Activated CD8-positive, alpha-beta memory T cell treated with anti-CD3 and anti-CD28 coated beads, Interleukin-2, amount 50 U/mL, for 48 hours (primary cell): ENCODE data around the gene CHRNE.
"Not testable (repeated sequence)": the region's sequence is repeated elsewhere in the genome, so short reads cannot be mapped to it uniquely, and the experiment has no call there.

Experiments used
- DNase-seq: peaks from one replicate; pipeline ENCODE4 v3.0.0-alpha.2; 2020

CHRNE gene

DNA sequence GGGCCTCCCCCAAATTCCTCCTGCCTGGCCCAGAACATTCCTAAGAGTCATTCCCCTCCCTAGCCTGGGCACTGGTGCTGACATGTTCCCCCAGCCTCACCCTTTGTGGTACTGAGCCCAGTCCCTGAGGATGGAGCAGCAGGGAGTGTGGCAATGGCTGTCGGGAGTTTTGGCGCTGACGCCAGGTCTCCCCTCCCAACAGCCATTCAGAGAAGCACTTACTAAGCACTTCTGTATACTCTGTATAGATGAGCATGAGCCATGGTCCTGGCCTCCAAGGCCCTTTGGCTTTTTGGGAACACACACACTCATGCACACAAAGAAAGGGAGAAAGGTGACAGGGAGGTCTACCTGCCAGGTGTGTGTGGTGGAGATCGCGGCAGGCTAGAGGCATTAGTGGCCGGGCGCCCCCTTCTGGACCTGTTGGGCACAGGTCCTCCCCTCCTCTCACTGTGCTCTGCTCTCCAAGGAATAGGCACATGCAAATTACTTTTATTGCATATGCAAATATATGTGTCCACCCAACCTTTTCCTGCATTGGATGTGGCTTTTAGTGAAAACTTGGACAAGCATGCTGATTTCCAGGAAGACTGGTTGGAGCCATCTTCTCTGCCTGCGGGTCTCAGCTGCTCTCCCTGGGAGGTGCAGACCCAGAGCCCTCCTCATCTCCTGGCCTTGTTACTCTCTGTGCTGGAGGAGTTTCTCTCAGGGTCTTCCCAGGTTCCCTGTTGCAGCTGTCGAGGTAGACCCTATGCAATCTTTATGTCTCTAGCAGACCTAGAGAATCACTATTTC, 20.9 kb downstream of the CHRNE start:
- peak; percentile 83 for DNase-seq

DNA sequence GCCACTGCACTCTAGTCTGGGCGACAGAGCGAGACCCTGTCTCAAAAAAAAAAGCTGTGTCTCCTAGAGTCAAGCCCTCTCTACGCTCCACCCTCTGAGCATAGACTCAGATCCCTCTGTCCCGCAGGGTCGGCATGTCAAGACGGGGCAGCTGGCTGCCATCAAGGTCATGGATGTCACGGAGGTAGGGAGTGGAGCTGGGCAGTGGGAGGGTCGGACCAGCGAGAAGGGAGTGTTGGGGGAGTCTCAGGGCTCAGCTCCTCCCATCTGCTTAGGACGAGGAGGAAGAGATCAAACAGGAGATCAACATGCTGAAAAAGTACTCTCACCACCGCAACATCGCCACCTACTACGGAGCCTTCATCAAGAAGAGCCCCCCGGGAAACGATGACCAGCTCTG, 22.0 kb downstream of the CHRNE start:
- no peak for DNase-seq

DNA sequence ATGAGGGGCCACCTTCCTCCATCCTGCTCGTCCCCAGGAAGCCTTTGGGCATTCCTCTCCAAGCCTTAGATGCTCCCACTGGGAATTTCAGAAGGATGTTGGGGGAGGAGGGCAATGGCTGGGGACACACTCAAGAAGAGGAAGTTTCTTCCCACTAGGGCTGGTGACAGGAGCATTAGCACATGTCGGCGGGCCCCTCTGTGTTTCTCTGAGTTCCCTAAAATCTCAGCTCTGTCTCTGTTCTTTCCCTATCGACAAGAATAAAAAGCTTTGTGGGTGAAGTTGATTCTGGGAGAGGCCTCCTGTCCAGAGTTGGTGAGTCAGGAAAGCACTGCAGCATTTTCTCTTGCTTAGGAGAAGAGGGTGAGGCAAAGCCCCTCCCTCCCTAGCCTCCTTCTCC, 23.3 kb downstream of the CHRNE start:
- DNase-seq = no peak

DNA sequence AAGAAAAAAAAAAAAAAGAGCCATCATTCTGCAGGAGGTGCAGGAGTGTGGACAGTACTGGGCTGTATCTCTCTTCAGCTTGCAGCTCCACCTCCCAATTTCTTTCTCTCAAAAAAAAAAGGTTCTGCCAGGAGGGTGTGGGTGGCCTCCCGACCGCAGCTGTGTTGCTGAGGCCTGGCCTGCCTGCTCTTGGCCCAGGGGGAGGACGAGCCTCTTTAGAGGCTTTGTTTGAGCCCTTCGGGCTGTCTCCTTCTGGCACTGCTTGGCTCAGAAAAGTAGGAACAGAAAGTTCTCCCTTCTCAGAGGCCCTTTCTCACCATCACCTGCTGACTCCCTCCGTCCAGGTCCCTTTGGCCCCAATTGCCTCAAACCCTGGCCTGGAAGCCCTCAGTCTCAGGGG, 25.8 kb downstream of the CHRNE start:
- no peak for DNase-seq

- DNase-seq = no peak
Observed at GRCh38 chr17:4872786-4873185, 30.1 kb downstream of the CHRNE start.

DNA sequence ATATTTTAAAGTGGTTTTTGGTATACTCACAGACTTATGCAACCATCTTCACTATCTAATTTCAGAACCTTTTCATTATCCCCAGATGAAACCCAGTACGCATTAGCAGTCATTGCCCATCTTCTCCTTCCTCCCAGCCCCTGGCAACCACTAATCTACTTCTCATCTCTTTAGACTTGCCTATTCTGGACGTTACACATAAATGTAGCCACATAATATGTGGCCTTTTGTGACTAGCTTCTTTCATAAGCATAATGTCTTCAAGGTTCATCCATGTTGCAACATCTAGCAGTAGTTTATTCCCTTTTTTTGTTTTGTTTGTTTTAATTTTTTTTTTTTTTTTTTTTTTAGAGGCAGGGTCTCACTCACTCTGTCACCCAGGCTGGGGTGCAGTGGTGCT, 32.0 kb downstream of the CHRNE start:
- DNase-seq = no peak

- not testable (repeated sequence) for DNase-seq
Observed at GRCh38 chr17:4869058-4869998, 33.6 kb downstream of the CHRNE start.

- not testable (repeated sequence) for DNase-seq
Observed at GRCh38 chr17:4867535-4867934, 35.4 kb downstream of the CHRNE start.

DNA sequence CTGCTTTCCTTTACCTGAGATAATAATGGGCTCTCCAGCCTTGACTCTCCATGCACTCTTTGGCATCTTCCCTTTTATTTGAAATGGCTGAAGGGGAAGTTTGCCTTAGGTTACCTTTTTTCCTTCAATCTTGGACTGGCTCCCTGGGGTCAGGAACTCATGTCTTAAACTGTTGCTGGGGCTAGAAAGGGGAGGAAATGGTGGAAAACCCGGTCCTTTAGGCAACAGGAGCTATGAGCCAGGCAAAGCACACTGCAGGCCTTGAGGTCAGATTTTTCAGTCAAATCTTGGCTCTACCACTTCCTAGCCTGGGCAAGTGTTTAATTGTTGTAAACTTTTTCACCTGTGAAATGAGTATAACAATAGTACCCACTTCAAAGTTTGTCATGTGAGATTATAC, 39.6 kb downstream of the CHRNE start:
- no peak for DNase-seq

DNA sequence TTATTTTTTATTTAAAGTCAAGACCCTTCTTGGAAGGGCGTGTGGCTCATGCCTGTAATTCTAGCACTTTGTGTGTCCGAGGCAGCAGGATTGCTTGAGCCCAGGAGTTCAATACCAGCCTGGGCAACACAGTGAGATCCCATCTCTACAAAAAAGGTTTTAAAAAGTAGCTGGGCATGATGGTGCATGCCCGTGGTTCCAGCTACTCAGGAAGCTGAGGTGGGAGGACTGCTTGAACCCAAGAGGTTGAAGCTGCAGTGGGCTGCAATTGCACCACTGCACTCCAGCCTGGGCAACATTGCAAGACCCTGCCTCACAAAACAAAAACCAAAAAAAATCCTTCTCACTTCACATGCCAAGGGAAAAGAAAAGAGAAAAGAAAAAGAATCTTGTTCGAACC, 40.2 kb downstream of the CHRNE start:
- DNase-seq = no peak

GRCh38 chr17:4861052-4861451, 41.8 kb downstream of the CHRNE start:
- no peak for DNase-seq

GRCh38 chr17:4860651-4861050, 42.2 kb downstream of the CHRNE start:
- DNase-seq = no peak

DNA sequence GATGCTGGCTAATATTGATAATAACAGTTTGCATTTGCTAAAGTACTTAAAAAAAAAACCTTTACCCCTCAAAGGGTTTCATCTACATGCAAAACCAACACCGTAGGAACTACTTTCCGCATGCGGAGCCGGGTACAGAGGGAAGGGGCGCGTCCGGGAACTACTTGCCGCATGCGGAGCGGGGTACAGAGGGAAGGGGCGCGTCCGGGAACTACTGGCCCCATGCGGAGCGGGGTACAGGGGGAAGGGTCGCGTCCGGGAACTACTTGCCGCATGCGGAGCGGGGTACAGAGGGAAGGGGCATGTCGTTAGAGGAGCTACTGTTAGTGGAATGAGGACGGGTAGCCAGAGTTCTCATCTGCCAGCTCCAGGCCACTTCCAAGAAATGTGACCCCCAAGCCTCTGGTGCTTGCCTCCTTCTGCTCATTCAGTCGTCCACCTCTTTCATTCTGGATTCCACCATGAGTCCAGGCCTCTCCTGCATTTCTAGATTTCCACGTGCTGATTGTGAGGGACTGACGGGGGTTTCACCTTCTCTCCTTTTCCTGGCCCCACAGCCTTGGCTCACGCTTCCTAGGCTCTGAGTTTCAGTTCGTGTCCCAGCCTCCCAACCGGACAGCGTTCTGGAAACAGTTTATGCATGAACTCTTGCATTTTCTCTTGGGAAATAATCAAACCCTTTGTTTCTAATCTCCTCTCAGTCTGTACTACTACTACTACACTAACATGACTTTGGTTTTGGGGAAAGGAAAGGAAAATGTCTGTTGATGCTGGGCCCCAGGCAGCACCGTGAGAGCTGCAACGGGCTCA, 42.9 kb downstream of the CHRNE start:
- DNase-seq = no peak

DNA sequence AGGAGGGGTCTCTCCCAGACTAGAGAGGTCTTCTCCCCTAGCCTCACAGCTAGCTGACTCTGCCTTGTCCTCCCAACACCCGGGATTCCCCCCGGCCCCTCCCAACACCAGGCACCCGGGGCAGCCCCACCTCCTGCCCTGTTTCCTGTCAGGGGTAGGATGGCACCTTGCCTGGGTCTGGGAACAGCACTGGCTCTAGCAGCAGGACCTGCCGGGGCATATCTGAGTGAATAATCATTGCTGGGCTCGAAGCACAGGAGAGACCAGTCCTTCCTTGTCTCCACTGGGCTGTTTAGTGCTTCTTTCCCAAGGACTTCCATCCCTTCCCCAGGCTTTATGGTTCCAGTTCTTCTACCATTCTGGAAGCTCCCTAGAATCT, 44.0 kb downstream of the CHRNE start:
- DNase-seq = no peak

DNA sequence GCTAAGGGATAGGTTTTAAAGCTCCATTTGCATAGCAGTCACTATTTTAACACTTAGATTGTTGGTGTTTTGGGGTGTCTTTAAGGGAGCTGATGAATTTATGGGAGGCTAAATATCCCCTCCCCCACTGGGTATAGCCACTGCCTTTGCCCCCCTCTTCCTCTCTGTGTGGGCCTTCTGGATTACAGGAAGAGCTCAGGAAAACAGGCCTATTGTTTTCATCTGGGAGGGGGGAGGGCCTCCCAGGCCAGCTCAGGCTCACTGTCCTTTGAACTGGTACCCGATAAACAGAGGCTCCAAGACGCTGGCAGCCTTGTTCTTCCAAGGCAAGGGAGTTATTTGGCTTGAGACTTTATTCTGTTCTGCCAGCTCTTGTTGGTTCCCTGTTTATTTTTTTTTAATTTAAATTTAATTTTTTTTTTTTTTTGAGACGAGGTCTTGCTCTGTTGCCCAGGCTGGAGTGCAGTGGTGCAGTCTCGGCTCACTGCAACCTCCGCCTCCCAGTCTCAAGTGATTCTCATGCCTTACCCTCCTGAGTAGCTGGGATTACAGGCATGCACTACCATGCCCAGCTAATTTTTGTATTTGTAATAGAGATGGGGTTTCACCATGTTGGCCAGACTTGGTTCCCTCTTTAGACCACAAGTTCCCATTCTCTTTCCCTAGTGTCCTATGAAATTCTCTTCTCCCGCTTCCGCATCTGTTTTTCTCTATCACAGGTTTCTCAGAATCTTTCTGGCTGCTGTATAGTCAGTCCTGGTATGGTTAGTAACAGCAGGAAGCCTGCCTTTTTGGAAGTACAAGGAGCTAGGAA, 44.6 kb downstream of the CHRNE start:
- no peak for DNase-seq

DNA sequence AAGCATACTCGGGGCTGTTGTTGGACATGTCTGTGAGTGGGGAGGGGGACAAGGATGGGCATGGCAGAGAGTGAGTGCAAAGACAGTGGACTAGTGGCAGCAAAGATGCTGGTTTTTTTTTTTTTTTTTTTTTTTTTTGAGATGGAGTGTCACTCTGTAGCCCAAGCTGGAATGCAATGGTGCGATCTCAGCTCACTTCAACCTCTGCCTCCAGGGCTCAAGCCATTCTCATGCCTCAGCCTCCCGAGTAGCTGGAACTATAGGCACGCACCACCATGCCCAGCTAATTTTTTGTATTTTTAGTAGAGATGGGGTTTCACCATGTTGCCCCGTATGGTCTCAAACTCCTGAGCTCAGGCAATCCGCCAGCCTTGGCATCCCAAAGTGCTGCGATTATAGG, 45.6 kb downstream of the CHRNE start:
- not testable (repeated sequence) for DNase-seq

- no peak for DNase-seq
Observed at GRCh38 chr17:4856937-4857314, 46.0 kb downstream of the CHRNE start.

- no peak for DNase-seq
Observed at GRCh38 chr17:4856271-4856936, 46.5 kb downstream of the CHRNE start.

DNA sequence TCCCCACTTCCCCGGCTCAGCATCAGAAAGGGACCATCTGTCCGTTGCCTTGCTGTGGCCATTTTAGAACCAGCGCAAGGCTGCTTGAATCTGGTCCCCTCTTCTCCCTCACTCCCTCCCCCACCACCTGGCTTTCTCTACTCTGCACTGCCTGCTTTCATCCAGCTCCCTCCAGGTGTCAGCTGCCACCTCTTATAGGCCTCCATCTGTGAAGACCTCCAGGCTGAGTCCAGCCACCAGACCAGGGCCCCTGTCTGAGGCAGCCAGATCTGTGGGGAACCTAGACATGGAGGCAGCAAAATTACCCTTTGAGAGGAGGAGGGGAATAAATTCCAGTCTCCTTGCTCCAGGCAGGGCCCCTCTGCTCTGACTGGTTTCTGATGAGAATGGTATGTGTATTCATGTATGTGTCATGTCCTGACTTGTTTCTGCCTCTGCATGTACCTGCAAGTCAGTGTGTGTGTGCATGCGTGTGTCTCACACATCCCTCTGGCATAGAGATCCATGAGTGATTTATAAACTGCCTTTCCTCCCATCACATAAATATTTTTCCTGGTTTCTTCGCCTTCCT, 48.7 kb downstream of the CHRNE start:
- no peak for DNase-seq

DNA sequence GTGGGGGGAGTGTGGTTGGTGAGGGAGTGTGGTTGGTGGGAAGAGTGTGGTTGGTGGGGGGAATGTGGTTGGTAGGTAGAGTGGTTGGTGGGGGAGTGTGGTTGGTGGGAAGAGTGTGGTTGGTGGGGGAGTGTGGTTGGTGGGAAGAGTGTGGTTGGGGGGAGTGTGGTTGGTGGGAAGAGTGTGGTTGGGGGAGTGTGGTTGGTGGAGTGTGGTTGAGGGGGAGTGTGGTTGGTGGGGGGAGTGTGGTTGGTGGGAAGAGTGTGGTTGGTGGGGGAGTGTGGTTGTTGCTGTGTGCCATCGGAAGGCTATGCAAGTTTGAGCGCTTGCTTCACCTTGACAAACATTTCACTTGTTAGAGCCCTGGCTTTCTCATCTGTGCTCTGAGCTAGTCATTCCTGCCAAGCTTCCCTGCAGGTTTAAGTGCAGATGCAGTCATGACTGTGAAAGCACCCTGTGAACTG, 49.7 kb downstream of the CHRNE start:
- DNase-seq = no peak

DNA sequence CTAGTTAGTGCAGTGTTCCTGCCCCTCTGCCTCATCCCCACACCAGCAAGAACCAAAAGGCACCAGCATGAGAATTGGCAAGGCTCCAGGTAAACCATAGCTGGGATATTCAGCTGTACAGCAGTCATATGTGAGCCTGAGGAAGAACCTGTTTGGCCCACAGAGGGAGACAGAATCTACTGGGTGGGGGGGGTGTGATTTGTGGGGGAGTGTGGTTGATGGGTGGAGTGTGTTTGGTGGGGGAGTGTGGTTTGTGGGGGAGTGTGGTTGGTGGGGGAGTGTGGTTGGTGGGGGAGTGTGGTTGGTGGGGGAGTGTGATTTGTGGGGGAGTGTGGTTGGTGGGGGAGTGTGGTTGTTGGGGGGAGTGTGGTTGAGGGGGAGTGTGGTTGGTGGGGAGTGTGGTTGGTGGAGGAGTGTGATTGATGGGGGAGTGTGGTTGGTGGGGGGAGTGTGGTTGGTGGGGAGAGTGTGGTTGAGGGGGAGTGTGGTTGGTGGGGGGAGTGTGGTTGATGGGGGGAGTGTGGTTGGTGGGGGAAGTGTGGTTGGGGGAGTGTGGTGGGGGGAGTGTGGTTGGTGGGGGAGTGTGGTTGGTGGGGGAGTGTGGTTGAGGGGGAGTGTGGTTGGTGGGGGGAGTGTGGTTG, 50.2 kb downstream of the CHRNE start:
- no peak for DNase-seq
